ENCODE data around the gene IPO11.

IPO11 gene

GRCh38 chr5:62585751-62586150 lies 173.2 kb downstream of the IPO11 start:
- no peaks in the 10 kb centered on the region for H3K9me3 ChIP-seq (ENCODE audit: insufficient read depth, low read length)
- H3K4me3 ChIP-seq (ENCODE audit: insufficient read depth, low read length, poor library complexity, severe bottlenecking), result no peak overlapping the region
- H3F3A ChIP-seq (ENCODE audit: insufficient read depth), result no peaks in the 10 kb centered on the region
- H3K27ac ChIP-seq (ENCODE audit: low read depth, low read length), result no peak overlapping the region
- H3K79me2 ChIP-seq (ENCODE audit: insufficient read depth, low read length), result no peaks in the 10 kb centered on the region
- no peak overlapping the region for H3K9ac ChIP-seq (ENCODE audit: low read length)
- TF ChIP-seq CTCF (IDR thresholded peaks at IDR 0.05; ENCODE audit: insufficient read depth, low read length, poor library complexity, severe bottlenecking) (no peak), EZH2phosphoT487 (conservative IDR thresholded peaks at IDR 0.05; ENCODE audit: low read length) (no peak)
- H4K20me1 ChIP-seq (ENCODE audit: low read depth, low read length), result no peaks in the 10 kb centered on the region
- no peak overlapping the region for H3K4me2 ChIP-seq (ENCODE audit: low read depth, low read length, poor library complexity, severe bottlenecking)
- H3K36me3 ChIP-seq (ENCODE audit: low read length), result peaks cover 4% of the 10 kb centered on the region; the same call in 1 of the 2 replicates
- H3K27me3 ChIP-seq (ENCODE audit: low read length), result no peaks in the 10 kb centered on the region
- H3K9me2 ChIP-seq (replicated peaks; ENCODE audit: insufficient read depth, low read length), result no peaks in the 10 kb centered on the region
- H2AFZ ChIP-seq (ENCODE audit: low read depth, low read length, severe bottlenecking), result no peak overlapping the region

- Histone ChIP-seq H3K9ac (ENCODE audit: low read length) (no peak overlapping the region), H3K27ac (ENCODE audit: low read depth, low read length) (no peak overlapping the region), H3F3A (ENCODE audit: insufficient read depth) (no peaks in the 10 kb centered on the region), H3K4me2 (ENCODE audit: low read depth, low read length, poor library complexity, severe bottlenecking) (no peak overlapping the region), H3K9me2 (replicated peaks; ENCODE audit: insufficient read depth, low read length) (no peaks in the 10 kb centered on the region), H3K79me2 (ENCODE audit: insufficient read depth, low read length) (no peaks in the 10 kb centered on the region), H3K36me3 (ENCODE audit: low read length) (peaks cover 11% of the 10 kb centered on the region; the same call in 1 of the 2 replicates), H4K20me1 (ENCODE audit: low read depth, low read length) (no peaks in the 10 kb centered on the region), H2AFZ (ENCODE audit: low read depth, low read length, severe bottlenecking) (no peak overlapping the region), H3K27me3 (ENCODE audit: low read length) (no peaks in the 10 kb centered on the region), H3K9me3 (ENCODE audit: insufficient read depth, low read length) (no peaks in the 10 kb centered on the region), H3K4me3 (ENCODE audit: insufficient read depth, low read length, poor library complexity, severe bottlenecking) (no peak overlapping the region)
- TF ChIP-seq CTCF (IDR thresholded peaks at IDR 0.05; ENCODE audit: insufficient read depth, low read length, poor library complexity, severe bottlenecking) (no peak), EZH2phosphoT487 (conservative IDR thresholded peaks at IDR 0.05; ENCODE audit: low read length) (no peak)
Observed at GRCh38 chr5:62587737-62588136, 175.2 kb downstream of the IPO11 start.

- H3F3A ChIP-seq (ENCODE audit: insufficient read depth), result no peaks in the 10 kb centered on the region
- no peaks in the 10 kb centered on the region for H3K9me2 ChIP-seq (replicated peaks; ENCODE audit: insufficient read depth, low read length)
- H3K4me3 ChIP-seq (ENCODE audit: insufficient read depth, low read length, poor library complexity, severe bottlenecking), result no peak overlapping the region
- H3K36me3 ChIP-seq (ENCODE audit: low read length), result peaks cover 11% of the 10 kb centered on the region; the same call in 1 of the 2 replicates
- H3K79me2 ChIP-seq (ENCODE audit: insufficient read depth, low read length), result no peaks in the 10 kb centered on the region
- no peaks in the 10 kb centered on the region for H3K9me3 ChIP-seq (ENCODE audit: insufficient read depth, low read length)
- H4K20me1 ChIP-seq (ENCODE audit: low read depth, low read length), result no peaks in the 10 kb centered on the region
- no peaks in the 10 kb centered on the region for H3K27me3 ChIP-seq (ENCODE audit: low read length)
- no peak overlapping the region for H3K9ac ChIP-seq (ENCODE audit: low read length)
- no peak overlapping the region for H3K4me2 ChIP-seq (ENCODE audit: low read depth, low read length, poor library complexity, severe bottlenecking)
- H2AFZ ChIP-seq (ENCODE audit: low read depth, low read length, severe bottlenecking), result no peak overlapping the region
- TF ChIP-seq EZH2phosphoT487 (conservative IDR thresholded peaks at IDR 0.05; ENCODE audit: low read length) (no peak), CTCF (IDR thresholded peaks at IDR 0.05; ENCODE audit: insufficient read depth, low read length, poor library complexity, severe bottlenecking) (no peak)
- H3K27ac ChIP-seq (ENCODE audit: low read depth, low read length), result no peak overlapping the region
Observed at GRCh38 chr5:62588668-62589067, 176.1 kb downstream of the IPO11 start.
